IMR-90 (cell line): ENCODE measurements around the gene APMAP. TPM values are rescaled to one million over a fixed set of nuclear protein-coding genes. Genes with fewer than 3 reads are reported as not detected.

Source experiments
- ATAC-seq: fragments of 200-7000 bp; cut with Tn5 transposase; 2 replicates; pipeline ENCODE4 v1.9.1; 2020; ENCODE audit warnings: low read depth, mild to moderate bottlenecking, moderate library complexity
- BruUV-seq: library from RNA; stranded (reverse); fragments of 400-500 nt; replicated peaks from 2 replicates; lab custom pipeline; 2021; lab: Mats Ljungman, UMichigan
- CTCF ChIA-PET: fragments of 300-600 bp; formaldehyde crosslinking; extraction: SDS; loops from one replicate; lab custom pipeline; 2021; ENCODE audit warnings: antibody characterized with exemption; lab: Yijun Ruan, JAX
- POLR2A ChIA-PET: fragments of 300-600 bp; sonication (Branson Sonifier 250); formaldehyde crosslinking; loops from one replicate; lab custom pipeline; 2022; ENCODE audit warnings: antibody characterized with exemption; ENCODE audit not compliant: unreplicated experiment; lab: Charles Lee
- DNase-seq: peaks from one replicate; pipeline ENCODE4 v3.0.0; 2013
- H2AFZ ChIP-seq: replicated peaks from 2 replicates; pipeline ENCODE3; 2013; ENCODE audit warnings: low read length, mild to moderate bottlenecking; ENCODE audit not compliant: poor library complexity
- H2AK5ac ChIP-seq: 2 replicates; pipeline ENCODE4 v1.6.1; 2013; ENCODE audit warnings: low read depth, low read length, inconsistent platforms
- H2AK9ac ChIP-seq: replicated peaks from 2 replicates; pipeline ENCODE3; 2013; ENCODE audit warnings: mild to moderate bottlenecking, low read depth, low read length, moderate library complexity; ENCODE audit not compliant: poor library complexity
- H2BK120ac ChIP-seq: 2 replicates; pipeline ENCODE4 v1.6.1; 2013; ENCODE audit warnings: low read depth, low read length, inconsistent platforms
- H2BK15ac ChIP-seq: 3 replicates; pipeline ENCODE4 v1.6.1; 2013; ENCODE audit warnings: low read depth, low read length, inconsistent platforms
- H2BK20ac ChIP-seq: 2 replicates; pipeline ENCODE4 v1.6.1; 2013; ENCODE audit warnings: low read depth, mild to moderate bottlenecking, inconsistent platforms, low read length, moderate library complexity
- H2BK5ac ChIP-seq: 2 replicates; pipeline ENCODE4 v1.6.1; 2013; ENCODE audit warnings: mild to moderate bottlenecking, low read depth, low read length, inconsistent platforms; ENCODE audit not compliant: poor library complexity, severe bottlenecking
- H3K14ac ChIP-seq: replicated peaks from 2 replicates; pipeline ENCODE4 v1.6.1; 2013; ENCODE audit warnings: low read depth, low read length, inconsistent platforms
- H3K18ac ChIP-seq: 2 replicates; pipeline ENCODE4 v1.6.1; 2013; ENCODE audit warnings: low read depth, low read length, control low read depth
- H3K23ac ChIP-seq: 2 replicates; pipeline ENCODE4 v1.6.1; 2013; ENCODE audit warnings: low read depth, low read length, inconsistent platforms
- H3K27ac ChIP-seq: 2 replicates; pipeline ENCODE4 v1.5.1; 2013; ENCODE audit warnings: mild to moderate bottlenecking, control low read depth, low read length; ENCODE audit not compliant: insufficient read depth
- H3K27me3 ChIP-seq: 2 replicates; pipeline ENCODE4 v1.6.1; 2013; ENCODE audit warnings: low read length; ENCODE audit not compliant: control insufficient read depth, insufficient read depth
- H3K36me3 ChIP-seq: 2 replicates; pipeline ENCODE4 v1.6.1; 2013; ENCODE audit warnings: low read length, mixed read lengths; ENCODE audit not compliant: control insufficient read depth, insufficient read depth
- H3K4ac ChIP-seq: 2 replicates; pipeline ENCODE4 v1.6.1; 2013; ENCODE audit warnings: low read depth, low read length, inconsistent platforms
- H3K4me1 ChIP-seq: 2 replicates; pipeline ENCODE4 v1.6.1; 2013; ENCODE audit warnings: low read length, mixed read lengths; ENCODE audit not compliant: control insufficient read depth, insufficient read depth
- H3K4me2 ChIP-seq: 2 replicates; pipeline ENCODE4 v1.6.1; 2013; ENCODE audit warnings: low read depth, mild to moderate bottlenecking, control low read depth, low read length, moderate library complexity
- H3K4me3 ChIP-seq: 2 replicates; pipeline ENCODE4 v1.5.1; 2013; ENCODE audit warnings: low read depth, mild to moderate bottlenecking, control low read depth, low read length, moderate library complexity; ENCODE audit not compliant: insufficient read depth
- H3K56ac ChIP-seq: 2 replicates; pipeline ENCODE4 v1.6.1; 2013; ENCODE audit warnings: low read length, inconsistent platforms; ENCODE audit not compliant: insufficient read depth; ENCODE audit errors: extremely low read depth
- H3K79me1 ChIP-seq, 2 experiments: 2 replicates each; pipeline ENCODE4 v1.6.1; 2013; ENCODE audit warnings: low read length in 2 of 2, inconsistent platforms in 1 of 2, low read depth in 1 of 2
- H3K9ac ChIP-seq: 2 replicates; pipeline ENCODE4 v1.6.1; 2013; ENCODE audit warnings: low read depth, low read length, control low read depth
- H3K9me1 ChIP-seq: 2 replicates; pipeline ENCODE4 v1.6.1; 2013; ENCODE audit warnings: low read length, inconsistent platforms; ENCODE audit not compliant: insufficient read depth
- H3K9me3 ChIP-seq: 2 replicates; pipeline ENCODE4 v1.6.1; 2013; ENCODE audit warnings: low read length; ENCODE audit not compliant: control insufficient read depth, insufficient read depth
- H4K20me1 ChIP-seq: 2 replicates; pipeline ENCODE4 v1.6.1; 2013; ENCODE audit warnings: low read length, inconsistent platforms; ENCODE audit not compliant: insufficient read depth
- H4K5ac ChIP-seq: 2 replicates; pipeline ENCODE4 v1.6.1; 2013; ENCODE audit warnings: mild to moderate bottlenecking, low read depth, low read length, control low read depth
- H4K8ac ChIP-seq, 2 experiments: 2 replicates each; pipeline ENCODE4 v1.6.1; 2013; ENCODE audit warnings: low read depth in 2 of 2, low read length in 2 of 2, control low read depth in 1 of 2, inconsistent platforms in 1 of 2
- H4K91ac ChIP-seq: 2 replicates; pipeline ENCODE4 v1.6.1; 2013; ENCODE audit warnings: low read depth, low read length, inconsistent platforms; ENCODE audit not compliant: insufficient read depth
- CHD1 ChIP-seq: IDR thresholded peaks from 2 replicates; pipeline ENCODE4 v1.6.1; 2012; ENCODE audit warnings: low read depth, low read length, improper control_type of control experiment
- ELK1 ChIP-seq: fragments of 150-350 bp; IDR thresholded peaks from 2 replicates; pipeline ENCODE4 v1.6.1; 2016; ENCODE audit warnings: low read depth, mild to moderate bottlenecking, low read length, moderate library complexity, borderline replicate concordance
- MAZ ChIP-seq: IDR thresholded peaks from 2 replicates; pipeline ENCODE4 v1.6.1; 2012; ENCODE audit warnings: low read depth, mild to moderate bottlenecking, low read length, improper control_type of control experiment, moderate library complexity, borderline replicate concordance
- MXI1 ChIP-seq: IDR thresholded peaks from 2 replicates; pipeline ENCODE4 v1.6.1; 2012; ENCODE audit warnings: low read depth, mild to moderate bottlenecking, low read length, moderate library complexity, borderline replicate concordance
- NFE2L2 ChIP-seq: fragments of 150-350 bp; IDR thresholded peaks from 2 replicates; pipeline ENCODE4 v1.6.1; 2016; ENCODE audit warnings: low read depth, mild to moderate bottlenecking, low read length
- RFX5 ChIP-seq: IDR thresholded peaks from 2 replicates; pipeline ENCODE4 v1.8.0; 2012; ENCODE audit warnings: low read depth, mild to moderate bottlenecking, low read length, moderate library complexity
- SMC3 ChIP-seq: fragments of 150-350 bp; IDR thresholded peaks from 2 replicates; pipeline ENCODE4 v1.6.1; 2016; ENCODE audit warnings: low read depth, mild to moderate bottlenecking, antibody characterized with exemption, low read length, moderate library complexity
- WGBS, 2 experiments: methylation state at CpG; one replicate each; pipeline versions ENCODE4 v1.1.5 to v1.1.7; 2013; ENCODE audit warnings: missing lambda C conversion rate in 2 of 2; ENCODE audit not compliant: insufficient read length in 1 of 2; ENCODE audit errors: extremely low coverage in 2 of 2; 5-methylcytosine and 5-hydroxymethylcytosine counted together
- dilution Hi-C: fragments of 300-500 bp; cut with HindIII; formaldehyde crosslinking; loops from one replicate; pipeline ENCODE4 v1.14.3; 2018; ENCODE audit warnings: low sequenced_read_pairs; ENCODE audit not compliant: unreplicated experiment
- in situ Hi-C: fragments of 300-500 bp; cut with MboI; formaldehyde crosslinking; loops from 3 replicates; pipeline ENCODE4 v1.14.3; 2019; ENCODE audit warnings: low sequenced_read_pairs, inconsistent platforms, mixed read lengths
- intact Hi-C: fragments of 100-400 bp; cut with micrococcal nuclease; formaldehyde crosslinking; loops from 2 replicates; pipeline ENCODE4 v1.10.0; 2022
- polyA plus RNA-seq, 3 experiments: library from polyadenylated mRNA; depleted of rRNA; stranded (reverse); fragments of >200 nt; gene quantifications; 2 replicates each; pipeline ENCODE4 v1.2.3, GENCODE V29; 2012; ENCODE audit warnings: low replicate concordance in 1 of 3
- total RNA-seq: library from RNA; depleted of rRNA; stranded (reverse); fragments of >200 nt; gene quantifications from 2 replicates; pipeline ENCODE4 v1.2.3, GENCODE V29; 2012

Gene APMAP
- total and polyA plus RNA-seq, 2 of the 4 experiments (the other 2 are of a cell fraction), result 67.2 to 88.8 TPM

- Histone ChIP-seq H3K23ac (no peak overlapping the region), H3K4me2 (no peak overlapping the region), H2AK5ac (no peak overlapping the region), H3K9me3 (no peaks in the 10 kb centered on the region), H2BK15ac (no peak overlapping the region), H3K79me1 (no peaks in the 10 kb centered on the region), H3K4me3 (no peak overlapping the region), H3K9ac (no peak overlapping the region), H3K18ac (no peak overlapping the region), H3K9me1 (peaks cover 3% of the 10 kb centered on the region; the same call in 1 of the 2 replicates), H3K14ac (no peak overlapping the region), H3K4ac (no peak overlapping the region), H2AK9ac (no peak overlapping the region), H3K27ac (no peak overlapping the region), H2BK20ac (no peak overlapping the region), H3K36me3 (no peaks in the 10 kb centered on the region), H4K8ac (no peak overlapping the region), H2BK120ac (no peak overlapping the region), H2BK5ac (no peak overlapping the region), H3K27me3 (peaks cover 6% of the 10 kb centered on the region), H4K91ac (no peak overlapping the region), H2AFZ (no peak overlapping the region), H4K20me1 (no peaks in the 10 kb centered on the region; the same call in 1 of the 2 replicates), H4K5ac (no peak overlapping the region), H3K4me1 (peaks cover 7% of the 10 kb centered on the region; the same call in 1 of the 2 replicates), H3K56ac (no peak overlapping the region)
- in situ Hi-C loops, result no loop called here
- DNase-seq, result no peak
- ChIA-PET POLR2A (no interaction called here), CTCF (no interaction called here)
- WGBS, 2 experiments, result 80% methylated on average over 1 of the region's 3 CpGs; no CpG with 5 or more reads in 1 of the 2 experiments
- BruUV-seq, result no TSS peak
- intact Hi-C loops, result no loop called here
- TF ChIP-seq SMC3, result no peak
- no peak for TF ChIP-seq CHD1
- TF ChIP-seq ELK1, result no peak
- TF ChIP-seq RFX5, result no peak
- no peak for TF ChIP-seq NFE2L2
- no peak for TF ChIP-seq MXI1
- no peak for TF ChIP-seq MAZ
- no peak for ATAC-seq
- dilution Hi-C loops, result no loop called here
Observed at GRCh38 chr20:25038103-25038410, 45.5 kb upstream of the APMAP start.
